DMS114 treated with DMSO at 0.1 percent for 48 hours (cell line): ENCODE results near the gene KRT7.

Source experiments
- DNase-seq: peaks from one replicate; lab custom pipeline; 2025; ENCODE audit not compliant: unreplicated experiment; lab: John Stamatoyannopoulos, UW

Gene KRT7

GRCh38 chr12:52232674-52233461, at the start of gene KRT7:
Gene KRT7 (plus strand): TSS chr12:52233243. CDS start chr12:52233297, 54 bp downstream.
- no peak for DNase-seq

- DNase-seq = no peak
Measured at GRCh38 chr12:52183544-52183910, 49.5 kb upstream of the KRT7 start.

GRCh38 chr12:52183971-52184370, 49.1 kb upstream of the KRT7 start:
- DNase-seq = no peak

- DNase-seq = no peak
Measured at GRCh38 chr12:52184813-52185212, 48.2 kb upstream of the KRT7 start.

- DNase-seq = no peak
Measured at GRCh38 chr12:52185400-52185967, 47.6 kb upstream of the KRT7 start.

GRCh38 chr12:52186118-52186840, 46.8 kb upstream of the KRT7 start:
- no peak for DNase-seq

GRCh38 chr12:52187206-52187605, 45.8 kb upstream of the KRT7 start:
- DNase-seq = no peak

- DNase-seq = no peak
Measured at GRCh38 chr12:52187640-52188039, 45.4 kb upstream of the KRT7 start.

- no peak for DNase-seq
Measured at GRCh38 chr12:52188658-52189057, 44.4 kb upstream of the KRT7 start.

- no peak for DNase-seq
Measured at GRCh38 chr12:52189376-52190174, 43.5 kb upstream of the KRT7 start.

GRCh38 chr12:52190860-52191729, 41.9 kb upstream of the KRT7 start:
- no peak for DNase-seq

- no peak for DNase-seq
Measured at GRCh38 chr12:52191841-52192791, 40.9 kb upstream of the KRT7 start, which contains the start of gene KRT80. Gene KRT80 (minus strand): TSS chr12:52192014. CDS start chr12:52191902, 112 bp downstream.

GRCh38 chr12:52193532-52193931, 39.5 kb upstream of the KRT7 start:
- DNase-seq = no peak

- DNase-seq = no peak
Measured at GRCh38 chr12:52193991-52194390, 39.1 kb upstream of the KRT7 start.

GRCh38 chr12:52195065-52195730, 37.8 kb upstream of the KRT7 start:
- DNase-seq = no peak

GRCh38 chr12:52197371-52198231, 35.4 kb upstream of the KRT7 start:
- no peak for DNase-seq

- no peak for DNase-seq
Measured at GRCh38 chr12:52198454-52199215, 34.4 kb upstream of the KRT7 start.
